ENCODE results near the gene DLGAP1.

The DLGAP1 gene

DNA sequence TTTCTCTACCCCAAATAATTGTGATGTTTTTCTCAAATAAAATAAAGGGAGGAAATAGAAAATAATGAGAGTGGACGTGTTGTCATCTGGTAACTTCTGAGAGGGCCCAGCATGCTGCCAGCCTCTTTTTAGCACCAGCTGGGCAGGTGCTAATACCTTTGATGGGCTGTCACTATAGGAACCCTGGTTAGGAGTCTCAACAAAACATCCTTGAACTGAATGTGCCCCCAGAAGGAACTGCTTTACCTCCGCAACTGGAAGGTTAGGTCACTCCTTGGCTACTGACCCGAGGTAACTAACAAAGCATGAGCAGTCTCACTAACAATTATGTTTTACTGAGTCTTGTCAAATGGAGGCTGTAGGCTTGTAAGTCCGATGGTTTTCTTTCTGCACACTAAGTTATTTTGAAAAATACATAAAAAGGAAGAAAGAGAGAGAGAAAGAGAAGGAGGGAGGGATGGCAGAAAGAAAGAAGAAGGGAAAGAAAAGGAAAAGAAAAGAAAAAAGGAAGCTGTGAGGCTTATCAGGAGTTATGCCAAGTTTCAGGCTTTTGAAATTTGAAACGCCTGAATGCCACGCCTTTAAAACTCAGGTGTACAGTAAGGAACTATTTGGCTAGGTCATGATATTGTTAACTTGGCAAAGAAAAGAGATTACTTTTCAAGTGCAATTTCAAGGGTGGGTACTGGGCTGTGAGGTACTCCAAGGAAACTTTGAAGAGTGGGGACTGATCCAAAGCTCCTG lies 914.1 kb downstream of the DLGAP1 start:
- no peak for ATAC-seq

GRCh38 chr18:3538954-3539617 lies 916.0 kb downstream of the DLGAP1 start:
- ATAC-seq, result no peak
- TF ChIP-seq CREB5 (CRISPR knock-in tag; IDR thresholded peaks at IDR 0.05; ENCODE audit: low read depth) (no peak), OSR1 (CRISPR knock-in tag; IDR thresholded peaks at IDR 0.05) (no peak), ZNF565 (CRISPR knock-in tag; conservative IDR thresholded peaks at IDR 0.05; ENCODE audit: low read depth) (no peak), BACH2 (CRISPR knock-in tag; IDR thresholded peaks at IDR 0.05; ENCODE audit: borderline replicate concordance) (no peak), ZFP30 (CRISPR knock-in tag; IDR thresholded peaks at IDR 0.05) (no peak), ZNF70 (CRISPR knock-in tag; IDR thresholded peaks at IDR 0.05) (no peak), SNAI2 (CRISPR knock-in tag; IDR thresholded peaks at IDR 0.05) (no peak), ISL1 (CRISPR knock-in tag; IDR thresholded peaks at IDR 0.05) (no peak), TCF4 (CRISPR knock-in tag; IDR thresholded peaks at IDR 0.05; ENCODE audit: borderline replicate concordance) (no peak), RARB (CRISPR knock-in tag; IDR thresholded peaks at IDR 0.05) (no peak)
- TF ChIP-seq, protein P1, sequence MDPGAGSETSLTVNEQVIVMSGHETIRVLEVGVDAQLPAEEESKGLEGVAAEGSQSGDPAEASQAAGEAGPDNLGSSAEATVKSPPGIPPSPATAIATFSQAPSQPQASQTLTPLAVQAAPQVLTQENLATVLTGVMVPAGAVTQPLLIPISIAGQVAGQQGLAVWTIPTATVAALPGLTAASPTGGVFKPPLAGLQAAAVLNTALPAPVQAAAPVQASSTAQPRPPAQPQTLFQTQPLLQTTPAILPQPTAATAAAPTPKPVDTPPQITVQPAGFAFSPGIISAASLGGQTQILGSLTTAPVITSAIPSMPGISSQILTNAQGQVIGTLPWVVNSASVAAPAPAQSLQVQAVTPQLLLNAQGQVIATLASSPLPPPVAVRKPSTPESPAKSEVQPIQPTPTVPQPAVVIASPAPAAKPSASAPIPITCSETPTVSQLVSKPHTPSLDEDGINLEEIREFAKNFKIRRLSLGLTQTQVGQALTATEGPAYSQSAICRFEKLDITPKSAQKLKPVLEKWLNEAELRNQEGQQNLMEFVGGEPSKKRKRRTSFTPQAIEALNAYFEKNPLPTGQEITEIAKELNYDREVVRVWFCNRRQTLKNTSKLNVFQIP (CRISPR knock-in tag; IDR thresholded peaks at IDR 0.05; ENCODE audit: borderline replicate concordance, low read depth), result no peak

More for the DNA sequence above, 914.1 kb downstream of the DLGAP1 start:
- TF ChIP-seq ESRRG (CRISPR knock-in tag; IDR thresholded peaks at IDR 0.05), result no peak
- TF ChIP-seq SNAI2 (CRISPR knock-in tag; IDR thresholded peaks at IDR 0.05), result no peak
- TF ChIP-seq ARNTL (CRISPR knock-in tag; IDR thresholded peaks at IDR 0.05; ENCODE audit: borderline replicate concordance, low read depth), result no peak
- TF ChIP-seq GLIS3 (CRISPR knock-in tag; IDR thresholded peaks at IDR 0.05), result no peak
- TF ChIP-seq ZNF70 (CRISPR knock-in tag; IDR thresholded peaks at IDR 0.05), result no peak
- TF ChIP-seq ZNF565 (CRISPR knock-in tag; conservative IDR thresholded peaks at IDR 0.05; ENCODE audit: low read depth), result no peak
- TF ChIP-seq ZFP30 (CRISPR knock-in tag; IDR thresholded peaks at IDR 0.05), result no peak

DNA sequence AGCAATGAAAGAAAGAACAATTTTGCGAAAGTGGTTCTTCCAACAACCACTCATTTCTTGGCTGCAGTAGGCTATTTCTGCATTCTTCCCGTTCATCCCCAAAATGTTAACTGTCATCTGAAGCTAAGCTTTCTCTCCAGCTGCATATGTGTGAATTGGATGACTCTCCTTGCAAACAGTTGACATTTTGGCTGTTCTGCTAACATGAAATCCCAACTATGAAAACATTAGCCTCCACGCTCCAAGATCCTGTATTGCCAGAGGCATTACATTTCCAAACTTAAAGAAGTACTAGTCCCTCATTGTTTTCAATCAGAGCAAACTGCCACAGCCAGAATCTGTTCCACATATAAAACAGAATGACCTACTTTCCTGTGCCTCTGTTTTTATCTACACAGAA lies 916.7 kb downstream of the DLGAP1 start:
- TF ChIP-seq ZNF565 (CRISPR knock-in tag; conservative IDR thresholded peaks at IDR 0.05; ENCODE audit: low read depth) (no peak), ZNF70 (CRISPR knock-in tag; IDR thresholded peaks at IDR 0.05) (no peak), SNAI2 (CRISPR knock-in tag; IDR thresholded peaks at IDR 0.05) (no peak), ESRRG (CRISPR knock-in tag; IDR thresholded peaks at IDR 0.05) (no peak), ZNF8 (CRISPR knock-in tag; IDR thresholded peaks at IDR 0.05) (no peak), ISL1 (CRISPR knock-in tag; IDR thresholded peaks at IDR 0.05) (no peak), PPARA (CRISPR knock-in tag; IDR thresholded peaks at IDR 0.05; ENCODE audit: borderline replicate concordance) (no peak), TCF4 (CRISPR knock-in tag; IDR thresholded peaks at IDR 0.05; ENCODE audit: borderline replicate concordance) (no peak), ARNTL (CRISPR knock-in tag; IDR thresholded peaks at IDR 0.05; ENCODE audit: borderline replicate concordance, low read depth) (no peak), OSR1 (CRISPR knock-in tag; IDR thresholded peaks at IDR 0.05) (no peak), ZFP3 (CRISPR knock-in tag; IDR thresholded peaks at IDR 0.05) (no peak)
- TF ChIP-seq, protein P2, sequence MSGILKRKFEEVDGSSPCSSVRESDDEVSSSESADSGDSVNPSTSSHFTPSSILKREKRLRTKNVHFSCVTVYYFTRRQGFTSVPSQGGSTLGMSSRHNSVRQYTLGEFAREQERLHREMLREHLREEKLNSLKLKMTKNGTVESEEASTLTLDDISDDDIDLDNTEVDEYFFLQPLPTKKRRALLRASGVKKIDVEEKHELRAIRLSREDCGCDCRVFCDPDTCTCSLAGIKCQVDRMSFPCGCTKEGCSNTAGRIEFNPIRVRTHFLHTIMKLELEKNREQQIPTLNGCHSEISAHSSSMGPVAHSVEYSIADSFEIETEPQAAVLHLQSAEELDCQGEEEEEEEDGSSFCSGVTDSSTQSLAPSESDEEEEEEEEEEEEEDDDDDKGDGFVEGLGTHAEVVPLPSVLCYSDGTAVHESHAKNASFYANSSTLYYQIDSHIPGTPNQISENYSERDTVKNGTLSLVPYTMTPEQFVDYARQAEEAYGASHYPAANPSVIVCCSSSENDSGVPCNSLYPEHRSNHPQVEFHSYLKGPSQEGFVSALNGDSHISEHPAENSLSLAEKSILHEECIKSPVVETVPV (CRISPR knock-in tag; IDR thresholded peaks at IDR 0.05), result no peak
- ATAC-seq, result no peak

- ATAC-seq, result no peak
- TF ChIP-seq ISL1 (CRISPR knock-in tag; IDR thresholded peaks at IDR 0.05) (peak; percentile 94), ZNF70 (CRISPR knock-in tag; IDR thresholded peaks at IDR 0.05) (no peak), ARNTL (CRISPR knock-in tag; IDR thresholded peaks at IDR 0.05; ENCODE audit: borderline replicate concordance, low read depth) (no peak), RARB (CRISPR knock-in tag; IDR thresholded peaks at IDR 0.05) (no peak), TCF4 (CRISPR knock-in tag; IDR thresholded peaks at IDR 0.05; ENCODE audit: borderline replicate concordance) (peak; percentile 77), CSDC2 (CRISPR knock-in tag; IDR thresholded peaks at IDR 0.05) (no peak), TOX (CRISPR knock-in tag; IDR thresholded peaks at IDR 0.05; ENCODE audit: borderline replicate concordance) (no peak), ZFP3 (CRISPR knock-in tag; IDR thresholded peaks at IDR 0.05) (no peak), CREB5 (CRISPR knock-in tag; IDR thresholded peaks at IDR 0.05; ENCODE audit: low read depth) (no peak)
- TF ChIP-seq, protein P3, sequence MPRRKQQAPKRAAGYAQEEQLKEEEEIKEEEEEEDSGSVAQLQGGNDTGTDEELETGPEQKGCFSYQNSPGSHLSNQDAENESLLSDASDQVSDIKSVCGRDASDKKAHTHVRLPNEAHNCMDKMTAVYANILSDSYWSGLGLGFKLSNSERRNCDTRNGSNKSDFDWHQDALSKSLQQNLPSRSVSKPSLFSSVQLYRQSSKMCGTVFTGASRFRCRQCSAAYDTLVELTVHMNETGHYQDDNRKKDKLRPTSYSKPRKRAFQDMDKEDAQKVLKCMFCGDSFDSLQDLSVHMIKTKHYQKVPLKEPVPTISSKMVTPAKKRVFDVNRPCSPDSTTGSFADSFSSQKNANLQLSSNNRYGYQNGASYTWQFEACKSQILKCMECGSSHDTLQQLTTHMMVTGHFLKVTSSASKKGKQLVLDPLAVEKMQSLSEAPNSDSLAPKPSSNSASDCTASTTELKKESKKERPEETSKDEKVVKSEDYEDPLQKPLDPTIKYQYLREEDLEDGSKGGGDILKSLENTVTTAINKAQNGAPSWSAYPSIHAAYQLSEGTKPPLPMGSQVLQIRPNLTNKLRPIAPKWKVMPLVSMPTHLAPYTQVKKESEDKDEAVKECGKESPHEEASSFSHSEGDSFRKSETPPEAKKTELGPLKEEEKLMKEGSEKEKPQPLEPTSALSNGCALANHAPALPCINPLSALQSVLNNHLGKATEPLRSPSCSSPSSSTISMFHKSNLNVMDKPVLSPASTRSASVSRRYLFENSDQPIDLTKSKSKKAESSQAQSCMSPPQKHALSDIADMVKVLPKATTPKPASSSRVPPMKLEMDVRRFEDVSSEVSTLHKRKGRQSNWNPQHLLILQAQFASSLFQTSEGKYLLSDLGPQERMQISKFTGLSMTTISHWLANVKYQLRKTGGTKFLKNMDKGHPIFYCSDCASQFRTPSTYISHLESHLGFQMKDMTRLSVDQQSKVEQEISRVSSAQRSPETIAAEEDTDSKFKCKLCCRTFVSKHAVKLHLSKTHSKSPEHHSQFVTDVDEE (CRISPR knock-in tag; IDR thresholded peaks at IDR 0.05), result peak; percentile 84
- TF ChIP-seq, protein P1 (CRISPR knock-in tag; IDR thresholded peaks at IDR 0.05; ENCODE audit: borderline replicate concordance, low read depth), result no peak
Observed at GRCh38 chr18:3530807-3531206, 924.3 kb downstream of the DLGAP1 start.

Data from SK-N-SH treated with all-trans-retinoic acid at 6 μM for 48 hours (cell line).